Cerebellar nuclear complex (tissue), 1 donor: ENCODE results near the gene SLC16A10.
"Not testable (repeated sequence)": the region's sequence is repeated elsewhere in the genome, so short reads cannot be mapped to it uniquely, and the experiment has no call there.

ENCODE experiments used
- DNase-seq, 2 experiments: peaks; one replicate each; lab custom pipeline; 2025; lab: John Stamatoyannopoulos, UW

Gene SLC16A10

DNA sequence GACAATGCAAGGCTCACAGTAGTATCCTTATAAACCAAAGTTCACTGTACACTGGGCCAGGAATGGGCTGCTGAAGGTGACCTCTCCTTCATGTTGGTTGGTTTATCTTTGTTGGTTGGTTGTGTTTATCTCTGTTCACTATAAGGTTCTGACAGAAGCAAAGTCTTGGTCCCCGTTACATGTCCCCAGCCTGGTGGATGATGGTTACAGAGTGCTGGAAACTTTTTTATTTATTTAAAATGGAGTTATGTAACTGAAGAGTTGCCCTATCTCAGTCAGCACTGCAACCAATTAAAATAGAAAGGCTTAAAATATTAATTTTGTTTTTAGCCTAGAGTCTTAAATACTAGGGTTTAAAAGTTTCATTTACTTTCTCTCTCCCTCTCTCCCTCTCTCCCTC lies 100.6 kb downstream of the SLC16A10 start:
- DNase-seq: no peak

DNA sequence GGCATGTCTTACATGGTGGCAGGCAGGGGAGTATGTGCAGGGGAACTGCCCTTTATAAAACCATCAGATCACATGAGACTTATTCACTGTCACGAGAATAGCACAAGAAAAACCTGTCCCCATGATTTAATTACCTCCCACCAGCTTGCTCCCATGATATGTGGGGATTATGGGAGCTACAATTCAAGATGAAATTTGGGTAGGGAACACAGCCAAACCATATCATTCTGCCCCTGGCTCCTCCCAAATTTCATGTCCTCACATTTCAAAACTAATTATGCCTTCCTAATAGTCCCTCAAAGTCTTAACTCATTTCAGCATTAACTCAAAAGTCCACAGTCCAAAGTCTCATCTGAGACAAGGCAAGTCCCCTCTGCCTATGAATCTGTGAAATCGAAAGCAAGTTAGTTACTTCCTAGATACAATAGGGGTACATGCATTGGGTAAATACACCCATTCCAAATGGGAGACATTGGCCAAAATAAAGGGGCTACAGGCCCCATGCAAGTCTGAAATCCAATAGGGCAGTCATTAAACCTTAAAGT lies 102.4 kb downstream of the SLC16A10 start:
- DNase-seq: not testable (repeated sequence)

DNA sequence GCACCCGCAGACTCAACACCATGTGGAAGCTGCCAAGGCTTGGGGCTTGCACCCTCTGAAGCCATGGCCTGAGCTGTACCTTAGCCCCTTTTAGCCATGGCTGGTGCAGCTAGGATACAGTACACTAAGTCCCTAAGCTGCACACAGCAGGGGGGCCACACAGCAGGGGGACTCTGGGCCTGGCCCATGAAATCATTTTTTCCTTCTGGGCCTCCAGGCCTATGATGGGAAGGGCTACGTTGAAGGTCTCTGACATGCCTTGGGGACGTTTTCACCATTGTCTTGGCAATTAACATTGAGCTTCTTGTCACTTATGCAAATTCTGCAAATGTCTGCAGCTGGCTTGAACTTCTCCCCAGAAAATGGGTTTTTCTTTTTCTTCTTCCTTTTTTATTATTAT lies 103.3 kb downstream of the SLC16A10 start:
- no peak for DNase-seq

DNA sequence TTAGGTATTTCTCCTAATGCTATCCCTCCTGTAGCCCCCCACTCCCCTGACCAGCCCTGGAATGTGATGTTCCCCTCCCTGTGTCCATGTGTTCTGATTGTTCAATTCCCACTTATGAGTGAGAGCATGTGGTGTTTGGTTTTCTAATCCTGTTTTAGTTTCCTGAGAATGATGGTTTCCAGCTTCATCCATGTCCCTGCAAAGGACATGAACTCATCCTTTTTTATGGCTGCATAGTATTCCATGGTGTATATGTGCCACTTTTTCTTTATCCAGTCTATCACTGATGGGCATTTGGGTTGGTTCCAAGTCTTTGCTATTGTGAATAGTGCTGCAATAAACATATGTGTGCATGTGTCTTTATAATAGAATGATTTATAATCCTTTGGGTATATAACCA lies 103.8 kb downstream of the SLC16A10 start:
- not testable (repeated sequence) for DNase-seq

DNA sequence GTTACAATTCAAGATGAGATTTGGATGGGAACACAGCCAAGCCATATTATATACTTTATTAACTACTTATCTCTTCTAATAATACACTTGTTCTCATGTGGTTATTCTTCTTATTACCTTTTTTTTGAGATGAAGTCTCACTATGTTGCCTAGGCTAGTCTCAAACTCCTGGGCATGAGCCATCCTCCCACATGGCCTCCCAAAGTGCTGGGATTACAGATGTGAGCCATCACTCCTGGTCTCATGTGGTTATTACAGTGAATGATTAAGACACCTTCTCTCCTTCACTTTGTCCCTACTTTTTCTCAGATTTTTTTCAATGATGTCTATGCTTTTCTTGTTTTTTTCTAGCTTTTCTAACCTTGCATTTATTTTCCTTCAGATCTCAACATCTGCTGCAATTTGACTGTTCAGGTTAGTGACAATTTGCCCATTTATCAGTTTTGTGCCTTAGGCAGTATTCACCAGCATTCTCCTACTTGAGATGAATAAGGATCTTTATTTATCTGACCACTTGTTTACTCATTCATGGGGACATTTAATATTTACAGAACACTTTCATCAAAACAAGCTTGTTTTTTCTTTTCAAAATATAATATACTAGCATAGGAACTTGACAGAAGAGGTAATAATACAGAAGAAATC lies 105.7 kb downstream of the SLC16A10 start:
- DNase-seq: no peak

DNA sequence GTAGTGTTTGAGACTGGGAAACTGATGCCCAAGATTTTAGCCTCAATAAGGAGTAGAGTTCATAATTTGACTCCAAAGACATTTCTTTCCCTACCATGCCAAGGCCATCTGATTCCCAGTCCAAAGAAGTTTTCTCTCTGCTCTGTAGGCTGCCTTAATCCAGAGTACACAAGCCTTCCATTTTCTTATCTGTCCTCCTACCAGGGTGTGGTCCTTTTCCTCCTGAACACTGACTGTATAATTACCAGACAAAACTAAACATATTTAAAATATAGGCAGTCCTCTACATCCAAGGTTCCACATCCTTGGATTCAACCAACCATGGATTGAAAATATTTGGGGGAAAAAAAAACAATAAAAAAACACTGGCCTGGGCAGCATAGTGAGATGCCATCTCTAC lies 108.4 kb downstream of the SLC16A10 start:
- DNase-seq: no peak

DNA sequence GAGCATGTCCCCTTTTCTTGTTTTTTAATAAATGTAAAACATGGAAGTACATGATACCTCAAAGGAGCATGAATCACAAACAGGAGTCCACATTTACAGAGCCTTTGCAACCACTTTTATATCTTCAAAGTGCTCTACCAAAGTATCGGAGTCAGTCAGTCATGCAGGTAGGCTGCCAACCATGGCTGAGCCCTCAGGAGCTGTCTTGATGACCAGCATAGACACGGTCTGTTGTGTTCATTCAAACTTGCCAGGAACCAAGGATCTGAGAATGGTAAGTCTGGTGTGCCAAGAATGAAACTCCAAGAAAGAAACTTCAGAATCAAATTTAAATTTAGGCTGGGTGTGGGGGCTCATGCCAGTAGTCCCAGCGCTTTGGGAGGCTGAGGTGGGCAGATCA lies 111.5 kb downstream of the SLC16A10 start:
- DNase-seq: no peak

DNA sequence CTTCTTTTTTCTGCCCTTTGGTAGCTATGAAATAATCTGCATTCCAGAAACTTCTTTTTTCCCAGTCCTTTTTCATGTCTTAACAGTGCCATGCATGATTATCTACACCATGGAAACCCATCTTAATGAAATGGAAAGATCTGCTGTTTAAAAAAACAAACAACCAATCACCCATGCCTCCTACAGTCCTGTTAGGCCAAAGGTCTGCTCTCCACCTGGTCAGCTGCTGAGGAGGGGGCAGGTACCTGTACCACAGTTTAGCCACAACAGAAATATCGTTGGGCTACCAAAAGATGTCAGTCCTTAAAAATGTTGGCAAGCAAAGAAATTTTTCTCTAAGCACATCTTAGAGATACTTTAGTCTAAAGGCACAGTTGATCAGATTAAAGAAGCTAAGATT lies 112.6 kb downstream of the SLC16A10 start:
- no peak for DNase-seq

DNA sequence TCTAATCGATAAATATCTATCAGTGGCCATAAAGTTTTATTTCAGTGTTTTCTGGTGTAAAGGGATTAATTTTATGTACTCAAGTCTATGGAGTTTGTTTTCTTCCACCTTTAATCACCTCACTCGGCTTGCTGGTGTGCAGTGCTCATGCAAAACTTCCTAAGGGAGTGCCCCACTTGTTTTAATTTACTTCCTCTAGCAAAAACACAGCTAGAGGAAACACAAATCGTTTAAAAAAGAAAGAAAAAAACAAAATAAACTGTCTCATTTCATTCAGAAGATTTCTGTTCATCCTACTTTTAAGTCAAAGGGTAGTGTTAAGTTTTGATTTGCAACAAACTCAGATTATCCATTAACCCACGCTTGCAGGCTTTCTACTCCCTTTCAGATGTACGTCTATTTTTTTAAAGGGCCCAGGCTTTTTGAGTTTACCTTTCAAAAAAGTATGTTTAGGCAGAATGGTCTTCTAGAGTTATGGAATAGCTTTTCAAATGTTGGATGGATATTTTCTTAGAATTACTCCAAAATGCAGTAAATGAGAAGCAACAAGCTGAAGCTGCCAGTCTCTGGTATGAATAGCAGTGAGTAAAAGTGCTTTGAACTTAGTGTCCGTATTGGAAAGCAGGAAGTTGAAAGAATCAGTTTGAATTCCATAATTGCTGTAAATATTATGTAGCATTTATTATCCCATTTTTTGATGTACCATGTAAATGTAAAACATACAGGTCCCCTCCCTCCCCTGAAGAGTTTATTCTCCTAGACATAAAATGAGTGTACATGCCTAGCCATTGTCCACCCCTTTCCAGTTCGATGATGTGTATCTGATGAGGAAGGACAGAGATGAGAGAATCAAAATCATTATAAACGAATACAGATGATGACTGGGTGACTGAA lies 113.3 kb downstream of the SLC16A10 start:
- no peak for DNase-seq

DNA sequence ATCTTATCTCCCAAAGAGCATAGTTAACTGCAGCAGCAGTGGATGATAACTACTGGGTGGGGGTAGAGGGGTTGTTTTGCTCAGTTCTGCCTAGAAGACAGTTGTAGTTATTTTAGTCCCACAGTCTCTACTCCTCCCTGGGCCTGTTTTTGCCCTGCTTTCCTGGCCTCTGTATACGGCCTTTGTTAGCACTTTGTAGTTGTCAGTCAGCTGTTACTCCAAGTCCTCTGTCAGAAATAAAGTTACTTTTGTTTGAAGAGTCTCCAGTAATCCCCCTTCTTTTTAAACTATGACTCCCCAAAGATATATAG lies 113.9 kb downstream of the SLC16A10 start:
- DNase-seq: no peak

DNA sequence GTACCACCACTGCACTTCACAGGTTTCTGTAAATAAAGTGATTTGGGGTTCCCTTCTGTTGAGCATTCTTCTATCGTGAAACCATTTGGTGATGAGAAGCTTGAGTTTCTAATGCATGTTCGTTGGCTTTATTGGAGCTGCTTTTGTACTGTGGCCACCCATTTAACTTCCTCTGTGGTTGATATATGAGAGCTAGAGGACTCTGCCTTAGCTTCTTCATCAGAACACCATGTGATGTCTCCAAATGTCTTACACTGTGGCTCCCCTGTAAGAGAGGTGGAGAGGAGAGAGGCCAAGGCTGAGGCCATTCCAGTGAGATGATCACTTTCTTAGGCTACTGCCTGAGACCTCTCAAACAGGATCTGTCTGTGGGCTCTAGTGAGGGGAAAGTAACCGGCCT lies 114.5 kb downstream of the SLC16A10 start:
- no peak for DNase-seq

DNA sequence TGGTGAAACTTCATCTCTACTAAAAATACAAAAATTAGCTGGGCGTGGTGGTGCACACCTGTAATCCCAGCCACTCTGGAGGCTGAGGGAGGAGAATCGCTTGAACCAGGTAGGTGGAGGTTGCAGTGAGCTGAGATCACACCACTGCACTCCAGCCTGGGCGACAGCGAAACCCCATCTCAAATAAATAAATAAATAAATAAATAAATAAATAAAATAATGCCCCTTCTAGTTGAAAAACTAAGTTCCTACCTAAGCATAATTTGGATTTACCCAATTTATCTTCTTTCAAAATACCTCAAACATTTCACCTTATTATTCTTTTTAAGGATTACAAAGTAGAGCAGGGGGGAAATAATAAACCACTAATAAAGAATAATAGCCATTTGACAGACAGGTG lies 116.2 kb downstream of the SLC16A10 start:
- DNase-seq: not testable (repeated sequence)

DNA sequence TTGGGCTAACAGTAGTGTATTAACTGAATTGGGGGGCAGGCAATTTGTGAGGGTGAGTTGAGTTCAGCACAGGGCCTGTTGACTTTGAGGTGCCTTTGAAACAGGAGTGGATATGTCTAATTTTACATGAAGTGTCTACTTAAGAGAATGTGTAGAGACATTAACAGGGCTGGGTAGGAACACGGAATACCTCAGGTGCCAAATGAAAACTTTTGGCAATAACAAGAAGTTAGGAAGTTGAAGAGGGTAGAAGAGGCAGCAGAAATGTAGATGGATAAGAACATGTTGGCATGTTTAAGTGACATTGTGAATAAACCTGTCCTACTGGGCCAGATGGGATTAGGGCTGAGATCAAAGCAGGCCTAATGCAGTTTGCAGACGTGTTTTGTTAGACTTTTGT lies 117.0 kb downstream of the SLC16A10 start:
- DNase-seq: no peak

DNA sequence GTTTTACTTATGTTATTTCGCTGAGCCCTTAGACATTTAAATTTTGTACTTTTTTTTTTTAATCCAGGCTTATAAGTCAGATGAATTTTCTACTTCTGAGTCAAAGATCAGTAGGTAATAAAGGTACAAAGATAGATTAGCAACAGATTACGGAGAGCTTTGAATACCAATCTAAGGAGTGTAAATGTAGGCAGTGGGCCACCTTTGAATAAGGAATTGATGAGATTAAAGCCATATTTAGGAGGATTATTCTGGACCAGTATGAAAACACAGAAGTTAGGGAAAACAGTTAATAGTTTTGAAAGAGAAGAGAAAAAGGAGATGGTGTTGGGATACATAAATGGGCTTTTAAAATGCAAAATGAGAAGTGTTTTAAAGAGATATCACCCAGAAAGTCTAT lies 117.6 kb downstream of the SLC16A10 start:
- DNase-seq: no peak

DNA sequence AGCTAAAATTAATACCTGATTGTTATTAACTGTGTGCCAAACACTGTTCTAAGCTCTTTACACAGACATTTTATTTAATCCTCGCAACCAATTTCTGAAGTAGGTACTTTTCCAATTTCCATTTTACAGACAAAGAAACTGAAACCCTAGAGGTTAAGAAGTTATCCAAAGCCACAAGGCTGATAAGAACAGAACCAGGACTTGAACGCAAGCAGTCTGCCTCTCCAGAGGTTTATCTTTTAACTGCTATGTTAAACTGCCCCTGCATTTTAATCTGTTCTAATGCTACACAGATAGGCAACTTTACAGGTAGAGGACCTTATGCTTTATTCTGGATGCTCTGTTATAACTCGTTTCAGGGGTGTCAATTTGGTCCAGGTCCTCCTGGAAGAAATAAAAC lies 118.2 kb downstream of the SLC16A10 start:
- DNase-seq: no peak

DNA sequence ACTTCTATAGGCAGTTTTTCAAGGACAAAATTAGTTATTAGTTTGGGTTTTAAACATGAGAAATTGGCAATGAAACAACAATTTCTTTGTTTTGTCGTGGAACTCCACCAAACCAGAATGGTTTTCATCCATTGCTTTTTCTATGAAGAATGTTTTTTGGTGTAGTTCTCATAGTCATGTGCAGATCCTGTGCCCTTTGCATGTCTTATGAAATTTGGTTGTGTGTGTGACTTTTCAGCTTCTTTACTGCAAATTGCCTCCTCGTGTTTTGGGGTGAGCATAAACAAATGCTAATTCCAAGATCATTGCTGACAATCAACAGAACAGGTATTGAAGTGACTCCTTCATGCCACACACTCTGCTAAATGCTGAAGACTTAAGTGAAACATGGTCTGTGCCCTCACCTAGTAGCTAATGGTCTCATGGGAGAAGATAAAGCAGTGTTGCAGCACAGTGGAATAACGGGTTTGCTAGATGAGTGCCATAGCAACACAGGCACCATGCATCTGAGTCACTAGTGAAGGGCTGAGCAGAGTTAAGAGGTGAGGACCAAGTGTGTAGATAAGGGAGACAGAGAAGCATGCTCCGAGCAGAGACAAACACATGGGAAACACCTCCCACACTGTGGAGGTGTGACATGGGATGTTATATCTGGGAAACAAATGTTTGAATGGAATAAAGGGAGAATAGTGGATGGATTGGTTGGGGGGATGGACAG lies 120.0 kb downstream of the SLC16A10 start:
- no peak for DNase-seq

DNA sequence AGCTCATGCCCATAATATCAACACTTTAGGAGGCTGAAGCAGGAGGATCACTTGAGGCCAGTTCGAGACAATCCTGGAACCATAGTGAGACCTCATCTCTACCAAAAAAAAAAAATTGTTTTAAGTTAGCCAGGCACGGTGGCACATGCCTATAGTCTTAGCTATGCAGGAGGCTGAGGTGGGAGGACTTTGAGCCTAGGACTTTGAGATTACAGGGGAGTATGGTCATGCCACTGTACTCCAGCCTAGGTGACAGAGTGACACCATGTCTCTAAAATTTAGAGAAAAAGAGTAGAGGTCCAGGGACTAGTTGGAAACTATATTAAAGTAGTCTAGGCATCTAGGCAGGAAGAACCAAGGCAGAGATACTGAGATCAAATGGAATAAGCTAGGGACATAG lies 121.6 kb downstream of the SLC16A10 start:
- no peak for DNase-seq

DNA sequence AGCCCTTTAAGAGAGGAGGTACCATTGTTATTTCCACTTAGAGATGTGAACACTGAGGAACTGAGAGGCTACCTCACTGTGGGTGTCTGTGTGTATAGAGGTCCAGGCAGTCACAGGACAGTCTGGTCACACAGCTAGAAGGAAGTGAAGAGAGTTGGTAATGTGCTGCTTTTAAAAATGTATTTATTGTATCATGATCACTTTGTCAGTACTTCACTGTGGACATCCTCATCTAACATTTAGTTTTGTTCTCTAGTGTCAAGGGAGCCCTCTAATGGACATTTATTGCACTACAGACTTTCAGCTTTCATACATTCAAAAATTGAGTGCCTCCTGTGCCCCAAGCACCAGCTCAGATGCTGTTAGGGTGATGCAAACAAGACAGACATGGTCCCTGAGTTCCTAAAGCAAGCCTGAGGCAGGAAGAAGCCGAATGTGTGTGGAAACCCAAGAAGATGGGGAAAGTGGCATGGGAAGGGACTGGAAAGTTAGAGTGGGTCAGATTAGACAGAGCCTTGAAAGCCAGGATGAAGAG lies 123.0 kb downstream of the SLC16A10 start:
- DNase-seq: peak in 1 of 2 experiments; percentile 8

DNA sequence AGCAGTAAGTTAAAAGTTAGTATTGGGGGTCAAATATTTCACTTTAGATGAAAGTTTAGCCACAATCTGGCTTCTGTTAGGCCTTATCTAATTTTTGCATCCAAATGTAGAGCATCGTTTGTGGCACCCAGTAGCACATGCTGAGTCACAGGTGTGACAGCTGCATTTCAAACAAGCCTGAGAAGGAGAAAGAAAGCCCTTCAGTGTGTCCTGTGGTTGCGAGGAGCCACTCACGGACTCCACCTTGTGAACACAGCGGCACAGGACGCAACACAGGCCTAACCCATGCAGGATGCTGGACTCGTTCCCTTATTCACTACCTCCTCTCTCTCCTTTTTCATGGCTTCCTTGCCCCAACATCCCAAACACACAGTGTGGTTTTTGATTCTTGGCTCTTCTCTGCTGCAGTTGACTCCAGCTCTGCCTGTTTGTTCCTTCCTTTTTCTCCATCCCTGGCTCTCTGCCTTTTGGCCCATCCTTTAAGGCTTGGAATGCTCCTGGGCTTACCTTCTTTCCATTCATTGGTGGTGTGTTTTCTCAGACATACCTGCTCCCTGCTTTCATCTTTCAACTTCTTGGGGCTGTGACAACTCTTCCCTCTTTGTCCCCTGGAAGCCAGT lies 124.2 kb downstream of the SLC16A10 start:
- DNase-seq: no peak

DNA sequence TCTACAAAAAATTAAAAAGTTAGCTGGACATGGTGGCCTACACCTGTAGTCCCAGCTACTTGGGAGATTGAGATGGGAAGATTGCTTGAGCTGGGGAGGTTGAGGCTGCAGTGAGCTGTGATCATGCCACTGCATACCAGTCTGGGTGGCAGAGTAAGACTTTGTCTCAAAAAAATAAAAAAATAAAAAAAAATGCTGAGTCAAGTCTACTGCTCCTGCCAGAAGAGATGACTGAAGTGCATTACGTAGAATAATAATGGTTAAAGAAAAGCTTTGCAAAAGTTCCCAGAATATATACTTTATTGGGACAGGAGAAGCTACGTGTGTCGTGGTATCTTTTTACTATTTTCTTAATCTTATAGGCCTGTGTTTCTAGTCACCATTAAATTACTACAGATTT lies 125.3 kb downstream of the SLC16A10 start:
- no peak for DNase-seq

DNA sequence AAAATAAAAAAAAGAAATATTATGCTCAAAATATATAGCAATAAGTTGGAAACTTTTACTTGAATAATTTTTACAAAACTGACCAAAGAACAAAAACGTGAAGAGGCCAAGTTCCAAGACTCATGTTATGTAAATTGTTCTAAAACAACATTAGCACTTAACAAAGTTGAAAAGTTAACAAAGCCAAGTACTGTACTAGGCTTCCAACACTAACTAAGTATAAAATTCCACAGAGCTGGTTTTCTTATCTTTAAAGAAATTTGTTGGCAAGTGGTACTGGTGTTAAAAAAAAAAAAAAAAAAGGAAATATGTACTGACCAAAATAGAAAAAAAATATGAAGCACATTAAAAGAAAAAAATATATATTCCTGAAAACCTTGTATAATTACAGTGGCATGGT lies 127.8 kb downstream of the SLC16A10 start:
- DNase-seq: no peak

DNA sequence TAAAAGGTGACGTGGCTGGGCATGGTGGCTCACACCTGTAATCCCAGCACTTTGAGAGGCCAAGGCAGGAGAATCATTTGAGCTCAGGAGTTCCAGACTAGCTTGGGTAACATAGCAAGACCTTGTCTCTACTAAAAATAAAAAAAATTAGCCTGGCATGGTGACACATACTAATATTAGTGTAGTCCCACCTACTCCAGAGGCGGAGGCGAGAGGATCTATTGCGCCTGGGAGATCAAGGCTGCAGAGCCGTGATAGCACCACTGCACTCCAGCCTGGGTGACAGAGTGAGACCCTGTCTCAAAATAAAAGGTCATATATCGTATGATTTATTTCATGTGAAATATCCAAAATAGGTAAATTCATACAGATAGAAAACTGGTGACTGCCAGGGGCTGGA lies 132.5 kb downstream of the SLC16A10 start:
- no peak for DNase-seq
